Activated CD4-positive, alpha-beta T cell treated with anti-CD3 and anti-CD28 coated beads, Interleukin-2, amount 50 U/mL, for 4 hours (primary cell): ENCODE results near the gene HMGB1.

Experiments
- DNase-seq, 2 experiments: peaks; one replicate each; pipeline ENCODE4 v3.0.0-alpha.2; 2020

Gene HMGB1

DNA sequence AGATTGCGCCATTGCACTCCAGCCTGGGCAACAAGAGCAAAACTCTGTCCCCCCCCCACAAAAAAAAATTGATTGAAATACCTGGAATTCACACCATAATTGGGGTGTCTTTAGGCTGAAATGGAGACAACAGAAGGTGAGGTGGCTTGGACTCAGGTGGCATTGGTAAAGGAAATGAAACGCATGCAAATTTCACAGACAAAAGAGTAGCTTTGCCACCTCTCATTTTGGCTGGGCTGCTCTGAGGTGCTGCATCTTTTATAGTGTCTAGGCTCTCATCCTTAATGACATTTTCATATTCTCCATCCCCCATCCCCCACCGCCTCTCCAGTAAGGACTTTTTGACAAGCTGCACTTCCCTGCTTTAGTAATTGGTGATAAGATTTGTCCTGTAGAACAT is 36.5 kb downstream of the HMGB1 start:
- no peak for DNase-seq

DNA sequence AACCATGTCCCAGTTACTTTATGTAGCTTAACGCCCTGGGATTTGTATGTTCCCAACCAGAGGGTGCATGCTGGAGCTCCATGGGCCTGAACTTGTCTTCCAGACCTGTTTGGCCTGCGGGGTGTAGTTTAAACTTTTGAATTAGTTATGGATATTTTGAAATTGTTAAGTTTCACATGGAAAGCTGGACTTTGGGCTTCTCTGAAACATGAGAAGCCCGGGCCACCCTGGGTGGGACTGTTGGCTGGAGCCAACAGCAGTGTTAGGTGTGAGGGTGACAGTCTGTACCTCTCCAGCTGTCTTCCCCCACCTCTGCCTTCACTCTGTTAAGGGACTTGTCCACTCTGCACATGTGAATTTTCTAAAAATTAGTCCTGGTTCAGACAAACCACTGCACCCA is 41.8 kb downstream of the HMGB1 start:
- DNase-seq = no peak

DNA sequence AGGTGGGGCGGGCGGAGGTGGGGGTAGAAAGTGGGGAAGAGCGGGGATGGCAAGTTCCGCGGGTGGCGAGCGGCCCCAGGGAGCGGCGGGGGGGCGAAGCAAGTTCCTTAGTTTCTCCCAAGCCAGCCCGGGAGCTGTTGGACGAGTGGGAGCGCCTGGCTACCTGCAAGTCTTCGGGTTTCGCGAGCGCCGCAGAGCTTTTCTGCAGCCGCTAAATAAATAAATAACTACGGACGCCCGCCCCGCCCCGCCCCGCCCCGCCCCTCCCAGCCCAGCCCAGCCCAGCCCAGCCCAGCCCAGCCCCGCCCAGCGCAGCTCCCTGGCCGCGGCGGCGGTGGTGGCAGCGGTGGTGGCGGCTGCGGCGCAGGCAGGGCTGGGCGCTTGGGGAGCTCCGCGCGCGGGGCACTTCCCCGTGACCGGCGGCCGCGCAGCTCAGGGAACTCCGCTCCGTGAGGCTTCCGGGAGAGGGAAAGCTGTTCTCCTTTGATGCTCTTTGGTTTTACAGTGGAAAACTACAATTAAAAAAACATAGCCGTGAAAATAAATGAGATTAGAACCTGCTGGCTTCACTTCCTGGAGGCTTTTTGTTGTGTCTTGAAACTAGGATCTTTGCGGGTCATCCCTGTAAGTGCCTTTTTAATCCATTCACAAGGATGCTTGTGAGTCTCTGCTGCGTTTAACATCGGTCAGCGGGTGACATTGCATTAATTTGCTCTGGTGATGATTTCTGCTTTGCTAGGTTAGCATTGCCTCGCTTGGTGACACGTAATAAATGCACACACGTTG is 43.5 kb downstream of the HMGB1 start, which contains the start of gene UBE2L5:
UBE2L5 (plus strand) TSS at position 440 of the 786 bp plus-strand sequence. CDS start 5,498 bp downstream, outside the sequence.
- peak; percentile 30 to 50 for DNase-seq

DNA sequence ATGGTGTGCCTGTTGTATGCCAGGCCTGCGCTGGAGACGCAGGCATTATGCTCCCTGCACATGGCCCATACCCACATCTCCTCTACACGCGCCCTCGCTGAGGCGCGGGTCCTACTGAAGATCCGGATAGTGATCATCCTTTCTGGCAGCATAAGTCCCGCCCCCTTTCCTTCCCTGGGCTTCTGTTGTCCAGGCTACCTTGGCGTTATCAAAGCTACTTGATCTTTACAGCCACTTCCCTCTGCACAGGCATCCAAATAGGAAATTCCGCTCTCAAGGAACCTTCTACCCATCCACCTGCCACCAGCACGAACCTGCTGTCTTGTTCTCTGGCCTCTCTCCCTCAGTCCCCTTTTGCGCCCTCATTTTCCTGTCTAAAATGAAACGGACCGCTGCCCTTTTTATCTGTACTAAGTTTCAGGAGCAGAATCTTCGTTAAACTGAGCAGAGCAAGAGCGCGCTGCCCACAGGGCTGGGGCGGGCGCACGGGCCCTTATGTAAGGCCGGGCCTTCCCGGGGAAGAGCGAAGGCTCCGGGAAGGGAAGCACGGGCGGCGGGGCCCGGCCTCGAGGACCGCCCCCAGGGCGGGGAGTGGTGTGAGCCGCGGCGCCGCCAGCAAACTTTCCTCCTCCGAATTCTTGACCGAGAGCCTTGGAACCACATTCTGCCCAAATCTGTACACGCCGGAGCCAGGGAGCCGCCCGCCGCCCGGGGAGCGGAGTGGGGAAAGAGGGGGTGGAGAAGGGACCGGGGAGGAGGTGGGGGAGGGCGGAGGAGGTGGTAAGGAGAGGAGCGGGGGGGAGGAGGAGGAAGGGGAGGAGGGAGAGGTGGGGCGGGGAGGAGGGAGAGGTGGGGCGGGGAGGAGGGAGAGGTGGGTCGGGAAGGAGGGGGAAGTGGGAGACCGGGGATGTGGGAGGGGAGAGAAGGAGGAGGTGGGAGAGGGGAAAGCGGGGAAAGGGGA is 44.4 kb downstream of the HMGB1 start:
- peak; percentile 18 to 26 for DNase-seq

DNA sequence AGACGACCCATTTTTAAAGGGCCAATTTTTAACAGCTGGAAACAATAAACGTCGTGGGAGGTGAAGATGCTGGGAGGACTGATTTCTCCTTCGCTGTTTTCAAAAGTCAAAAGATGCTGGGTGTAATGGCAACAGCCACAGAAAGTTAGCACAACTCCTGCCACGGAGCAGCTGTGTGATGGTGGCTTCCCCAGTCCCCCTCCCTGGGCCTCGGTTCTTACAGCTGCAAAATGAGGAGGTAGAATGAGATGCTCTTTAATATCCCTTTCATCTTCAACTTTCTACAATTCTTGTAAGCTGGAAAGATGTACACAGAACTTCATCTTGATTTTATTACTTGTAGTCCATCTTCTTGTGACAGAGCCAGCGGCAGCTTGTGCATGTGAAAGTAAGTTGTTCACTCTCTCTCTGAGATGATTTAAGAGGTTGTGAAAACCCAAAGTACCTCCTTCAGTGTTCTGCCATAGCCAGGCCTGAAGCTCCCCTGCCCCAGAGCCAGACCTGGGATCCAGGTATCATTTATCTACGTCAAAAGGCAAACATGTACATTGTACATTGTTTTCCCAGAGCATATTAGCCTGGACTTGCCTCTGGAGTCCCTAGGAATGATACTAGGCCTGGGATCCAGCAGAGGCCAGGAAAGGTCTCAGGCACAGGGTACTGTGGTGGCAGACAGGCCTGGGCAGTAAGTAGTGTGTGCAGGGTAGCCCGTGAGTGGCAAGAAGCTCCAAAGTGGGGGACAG is 46.8 kb downstream of the HMGB1 start:
- no peak for DNase-seq

DNA sequence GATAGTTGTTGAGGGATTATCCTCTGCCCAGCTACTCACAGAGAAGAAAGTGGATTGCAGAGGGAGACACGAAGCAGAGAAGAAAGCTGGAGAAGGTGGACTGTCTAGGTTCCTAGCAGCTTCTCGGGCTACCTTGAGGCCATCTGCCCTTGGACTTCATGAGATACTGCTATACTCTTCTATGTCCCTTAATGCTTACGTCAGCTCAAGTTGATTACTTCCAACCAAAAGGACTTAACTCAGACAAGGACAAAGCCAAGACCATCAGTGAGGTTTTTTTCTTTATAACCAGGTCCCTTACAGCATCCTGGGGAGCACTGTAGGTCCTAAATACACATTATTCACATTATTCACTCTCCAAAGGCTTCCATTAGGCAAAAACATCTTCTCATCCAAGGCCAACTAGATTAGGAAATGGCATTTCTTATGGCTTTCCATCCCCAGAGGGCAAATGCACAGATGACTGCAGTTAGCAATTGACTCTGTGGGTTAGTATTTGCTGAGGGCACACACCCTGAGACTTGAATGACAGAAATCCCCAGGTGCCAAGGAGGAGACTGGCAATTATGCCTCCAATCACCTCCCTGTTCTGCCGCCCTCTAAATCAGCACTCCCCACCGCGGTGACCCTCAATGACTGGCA is 47.5 kb downstream of the HMGB1 start:
- no peak for DNase-seq

DNA sequence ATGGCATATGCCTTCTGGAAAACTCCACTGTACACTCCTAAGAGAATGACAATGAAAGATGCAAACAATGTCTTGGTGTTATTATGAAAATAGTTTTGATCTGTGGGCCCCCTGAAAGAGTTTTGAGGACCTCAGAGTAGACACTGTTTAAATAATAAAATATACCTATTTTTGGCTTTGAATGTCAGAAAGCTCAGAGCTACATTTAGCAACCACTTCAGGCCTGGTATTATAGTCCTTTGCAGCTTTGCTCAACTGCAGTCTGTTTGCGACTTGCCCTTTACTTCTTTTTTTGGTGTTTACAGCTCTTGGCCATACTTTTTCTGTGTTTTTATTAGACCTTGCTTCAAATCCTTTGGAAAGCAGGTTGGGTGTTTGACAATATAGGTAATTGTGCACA is 49.3 kb downstream of the HMGB1 start:
- DNase-seq = no peak

DNA sequence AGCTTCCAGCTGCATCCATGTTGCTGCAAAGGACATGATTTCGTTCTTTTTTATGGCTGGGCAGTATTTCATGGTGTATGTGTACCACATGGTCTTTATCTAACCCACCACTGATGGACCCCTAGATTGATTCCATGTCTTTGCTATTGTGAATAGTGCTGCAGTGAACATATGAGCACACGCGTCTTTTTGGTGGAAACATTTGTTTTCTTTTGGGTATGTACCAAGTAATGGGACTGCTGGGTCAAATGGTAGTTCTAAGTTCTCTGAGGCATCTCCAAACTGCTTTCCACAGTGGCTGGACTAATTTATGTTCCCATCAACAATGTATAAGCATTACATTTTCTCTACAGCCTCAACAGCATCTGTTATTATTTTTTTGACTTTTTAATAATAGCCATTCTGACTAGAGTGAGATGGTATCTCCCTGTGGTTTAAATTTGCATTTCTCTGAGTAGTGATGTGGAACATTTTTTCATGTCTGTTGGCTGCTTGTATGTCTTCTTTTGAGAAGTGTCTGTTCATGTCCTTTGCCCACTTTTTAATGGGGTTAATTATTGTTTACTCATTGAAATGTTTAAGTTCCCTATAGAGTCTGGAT is 50.2 kb downstream of the HMGB1 start:
- no peak for DNase-seq

DNA sequence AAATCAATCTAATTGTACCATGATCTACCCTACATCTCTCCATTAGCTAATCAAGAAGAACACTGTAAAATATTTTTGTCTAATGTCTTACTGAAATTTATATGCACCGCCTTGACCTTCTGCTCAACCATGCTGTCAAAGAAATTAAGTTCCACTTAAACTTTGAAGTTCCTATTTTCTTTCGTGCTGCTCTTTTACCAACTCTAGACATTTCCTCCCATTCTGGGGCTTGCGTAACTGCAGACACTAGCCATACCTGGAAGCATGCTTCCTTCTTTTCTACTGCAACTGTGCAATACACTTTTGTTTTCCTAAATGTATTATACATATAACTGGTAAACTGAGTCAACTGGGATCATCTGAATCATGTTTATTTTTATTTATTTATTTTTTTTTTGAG is 51.9 kb downstream of the HMGB1 start:
- DNase-seq = no peak

DNA sequence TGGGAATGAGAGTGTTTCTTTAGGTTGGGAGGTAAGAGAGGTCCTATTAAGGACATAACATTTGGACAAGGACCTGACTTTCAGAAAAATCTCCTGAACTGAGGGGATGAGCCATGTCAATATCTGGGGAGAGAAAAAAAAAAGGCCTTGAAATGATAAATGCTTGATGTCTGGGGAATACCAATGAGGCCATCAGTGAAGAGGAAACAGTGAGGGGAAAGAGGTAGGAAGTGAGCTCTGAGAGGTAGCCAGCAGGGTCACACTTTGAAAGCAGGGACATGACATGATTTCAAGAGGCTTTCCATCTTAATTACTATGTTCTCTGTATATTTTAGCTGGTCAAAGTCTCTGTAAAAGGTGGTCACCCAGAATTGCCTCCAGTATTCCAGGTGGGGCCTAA is 53.4 kb downstream of the HMGB1 start:
- no peak for DNase-seq

DNA sequence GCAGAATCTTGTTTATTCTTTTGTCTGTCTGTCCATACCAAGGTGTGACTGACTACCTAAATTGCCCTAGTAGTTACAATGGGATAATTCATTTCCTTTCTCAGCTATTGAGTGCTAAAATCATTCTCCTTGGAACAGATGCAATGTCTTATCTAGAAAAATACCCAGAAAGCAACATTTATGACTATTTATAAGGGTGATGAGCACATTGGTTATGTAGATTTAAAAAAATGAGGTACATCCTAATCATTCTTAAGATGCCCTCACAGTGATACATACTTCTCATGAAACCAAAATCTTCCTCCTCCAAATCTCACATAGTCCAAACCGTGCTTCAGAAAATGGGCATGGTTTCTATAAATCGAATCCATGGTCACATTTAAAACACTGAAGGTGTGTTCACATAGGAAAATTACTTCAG is 55.0 kb downstream of the HMGB1 start:
- DNase-seq = no peak

DNA sequence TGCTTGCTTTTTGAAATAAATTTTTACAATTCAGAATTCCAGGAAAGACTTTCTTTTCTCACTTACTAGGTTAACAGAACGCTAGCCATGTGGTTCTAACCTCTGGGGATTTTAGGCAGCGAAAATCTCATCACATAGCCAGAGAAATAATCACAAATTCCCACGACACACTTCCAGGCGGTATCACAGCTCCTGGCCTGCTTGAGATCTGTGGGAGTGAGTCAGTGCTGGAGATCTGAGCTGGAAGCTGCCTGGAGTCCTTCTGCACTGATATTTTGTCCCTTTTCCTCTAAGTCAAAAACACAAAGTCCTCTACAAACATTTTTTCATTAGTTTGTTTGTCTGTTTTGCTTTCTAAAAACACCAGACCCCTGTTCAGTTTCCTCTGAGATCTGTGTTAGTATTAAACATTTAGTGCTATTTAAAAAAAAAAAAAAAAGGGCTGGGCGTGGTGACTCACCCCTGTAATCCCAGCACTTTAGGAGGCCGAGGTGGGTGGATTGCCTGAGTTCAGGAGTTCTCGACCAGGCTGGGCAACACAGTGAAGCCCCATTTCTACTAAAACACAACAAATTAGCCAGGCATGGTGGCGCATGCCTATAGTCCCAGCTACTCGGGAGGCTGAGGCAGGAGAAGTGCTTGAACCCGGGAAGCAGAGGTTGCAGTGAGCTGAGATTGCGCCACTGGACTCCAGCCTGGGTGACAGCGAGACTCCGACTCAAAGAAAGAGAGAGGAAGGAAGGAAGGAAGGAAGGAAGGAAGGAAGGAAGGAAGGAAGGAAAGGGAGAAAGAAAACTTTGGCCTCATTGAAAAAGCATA is 55.6 kb downstream of the HMGB1 start:
- DNase-seq = no peak

DNA sequence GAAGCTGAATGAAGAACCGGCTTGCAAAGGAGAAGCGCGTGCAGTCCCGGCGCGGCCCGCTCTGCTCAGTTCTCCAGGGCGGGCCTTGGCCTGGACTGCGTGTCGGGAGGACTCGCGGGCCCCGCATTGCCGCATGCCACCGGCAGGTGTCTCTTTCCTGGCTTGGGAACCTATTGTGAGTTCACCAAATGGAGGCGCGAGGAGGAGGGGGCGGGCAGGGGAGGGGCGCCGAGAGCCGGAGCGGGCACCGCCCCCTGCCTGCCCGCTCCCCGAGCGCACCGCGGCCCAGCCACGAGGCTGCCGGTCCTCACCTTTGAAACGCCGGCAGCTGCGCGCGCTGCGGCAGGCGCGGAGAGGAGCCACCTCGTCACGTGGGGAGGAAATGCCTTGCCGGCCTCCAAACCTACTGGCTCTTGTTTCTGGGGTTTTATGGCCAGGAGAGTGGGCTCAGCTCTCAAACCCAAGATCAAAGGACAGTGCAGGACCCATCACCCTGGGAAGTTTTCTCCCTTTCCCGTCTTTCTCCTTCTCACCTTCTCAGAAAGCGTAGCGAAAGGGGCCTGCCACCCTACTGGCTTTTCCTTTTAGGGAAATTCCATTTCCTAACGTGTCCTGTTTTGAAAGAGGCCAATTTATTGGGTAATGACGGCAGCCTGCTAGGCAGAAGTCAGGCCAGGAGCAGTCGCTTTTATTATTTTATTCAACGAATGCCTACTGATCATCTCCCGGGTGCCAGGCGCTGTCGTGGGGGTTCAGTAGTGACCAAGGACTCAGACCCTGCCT is 57.2 kb downstream of the HMGB1 start:
- DNase-seq = peak; percentile 93 to 94

DNA sequence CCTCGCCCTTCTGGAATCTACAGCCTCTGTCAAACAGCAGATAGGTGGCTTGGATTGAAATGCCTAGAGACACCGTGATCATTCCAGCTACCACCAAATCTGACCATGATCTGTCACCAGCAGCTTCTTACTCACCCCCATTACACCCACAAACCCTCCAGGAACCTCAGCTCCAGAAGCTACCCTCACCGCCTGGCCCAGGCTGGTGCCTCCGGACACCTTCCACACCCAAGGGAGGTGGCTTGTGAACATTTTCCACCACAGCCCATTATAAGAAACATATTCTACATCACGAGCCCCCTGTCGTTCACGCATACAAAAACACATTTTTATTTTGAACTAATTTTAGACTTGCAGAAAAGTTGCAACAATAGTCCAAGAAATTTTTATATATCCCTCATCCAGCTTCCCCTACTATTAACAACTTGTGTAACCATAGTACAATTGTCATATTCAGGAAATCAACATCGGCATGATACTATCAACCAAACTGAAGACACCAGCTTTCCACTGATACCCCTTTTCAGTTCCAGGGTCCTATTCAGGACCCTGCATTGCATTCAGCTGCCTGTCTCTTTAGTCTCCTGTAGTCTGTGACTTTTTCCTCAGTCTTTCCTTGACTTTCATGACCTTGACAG is 58.8 kb downstream of the HMGB1 start:
- DNase-seq = no peak
